Fibroblast of the aortic adventitia (primary cell): ENCODE results near the gene STEAP4. TPM values are rescaled to one million over a fixed set of nuclear protein-coding genes. Genes with fewer than 3 reads are reported as not detected.

Experiments
- DNase-seq: peaks from one replicate; pipeline ENCODE4 v3.0.0-alpha.2; 2010; ENCODE audit warnings: low read depth
- H3K4me3 ChIP-seq: 2 replicates; pipeline ENCODE4 v1.5.1; 2011; ENCODE audit warnings: low read depth, mild to moderate bottlenecking, control low read depth, low read length, moderate library complexity
- CTCF ChIP-seq: IDR thresholded peaks from 2 replicates; pipeline ENCODE4 v1.5.1; 2011; ENCODE audit warnings: mild to moderate bottlenecking, low read length, control low read depth, inconsistent platforms; ENCODE audit not compliant: insufficient read depth
- total RNA-seq: library from RNA; depleted of rRNA; stranded (reverse); fragments of >200 nt; gene quantifications from 2 replicates; pipeline ENCODE4 v1.2.3, GENCODE V29; 2012; ENCODE audit warnings: low replicate concordance

Gene STEAP4
- total RNA-seq, 1 donor = 2.1 TPM

GRCh38 chr7:88299126-88299525 lies 7.6 kb downstream of the STEAP4 start:
- no peak overlapping the region for H3K4me3 ChIP-seq
- DNase-seq = no peak
- TF ChIP-seq CTCF = no peak

GRCh38 chr7:88293866-88294265 lies 12.8 kb downstream of the STEAP4 start:
- no peak for DNase-seq
- no peak overlapping the region for H3K4me3 ChIP-seq
- no peak for TF ChIP-seq CTCF

GRCh38 chr7:88291398-88292173 lies 15.1 kb downstream of the STEAP4 start:
- no peak for DNase-seq
- H3K4me3 ChIP-seq = no peak overlapping the region
- TF ChIP-seq CTCF = no peak

GRCh38 chr7:88290491-88290890 lies 16.2 kb downstream of the STEAP4 start:
- TF ChIP-seq CTCF = no peak
- no peak overlapping the region for H3K4me3 ChIP-seq
- DNase-seq = no peak

GRCh38 chr7:88289564-88290025 lies 17.1 kb downstream of the STEAP4 start:
- DNase-seq = no peak
- H3K4me3 ChIP-seq = no peak overlapping the region
- no peak for TF ChIP-seq CTCF

GRCh38 chr7:88281749-88282148 lies 24.9 kb downstream of the STEAP4 start:
- DNase-seq = no peak
- H3K4me3 ChIP-seq = no peak overlapping the region
- no peak for TF ChIP-seq CTCF

GRCh38 chr7:88280801-88281200 lies 25.9 kb downstream of the STEAP4 start:
- no peak for TF ChIP-seq CTCF
- DNase-seq = no peak
- H3K4me3 ChIP-seq = no peak overlapping the region
